K562 (cell line): ENCODE results near the gene TMEM141. TPM values are rescaled to one million over a fixed set of nuclear protein-coding genes. Genes with fewer than 3 reads are reported as not detected.
A peak's percentile ranks its signal among the peaks of the same experiment; 100 is the strongest.
"Not testable (repeated sequence)": the region's sequence is repeated elsewhere in the genome, so short reads cannot be mapped to it uniquely, and the experiment has no call there.

ENCODE experiments used
- ARID1B ChIP-seq: fragments of 450-650 bp; IDR thresholded peaks from 2 replicates; pipeline ENCODE4 v1.6.1; 2016; ENCODE audit warnings: antibody characterized with exemption, mild to moderate bottlenecking, inconsistent platforms
- BRD9 ChIP-seq: fragments of 450-650 bp; IDR thresholded peaks from 2 replicates; pipeline ENCODE4 v1.6.1; 2018; ENCODE audit warnings: low read depth; ENCODE audit not compliant: partially characterized antibody
- CBFA2T2 ChIP-seq: fragments of 450-650 bp; conservative IDR thresholded peaks from 2 replicates; pipeline ENCODE4 v1.6.1; 2017; ENCODE audit warnings: mild to moderate bottlenecking
- CTBP1 ChIP-seq: fragments of 450-650 bp; IDR thresholded peaks from 2 replicates; pipeline ENCODE4 v1.6.1; 2016; ENCODE audit warnings: borderline replicate concordance
- FOXK2 ChIP-seq, 2 experiments: fragments of 450-650 bp; IDR thresholded peaks in 1 of 2; conservative IDR thresholded peaks in 1 of 2; 2 replicates each; pipeline ENCODE4 v1.6.1; 2016; ENCODE audit warnings: low read depth in 2 of 2, mild to moderate bottlenecking in 1 of 2
- FOXP1 ChIP-seq: sonication (generic); formaldehyde crosslinking; IDR thresholded peaks from 2 replicates; pipeline ENCODE4 v1.8.0; 2022; ENCODE audit warnings: mild to moderate bottlenecking, missing genetic modification reagents
- GATA2 ChIP-seq: sonication (generic); formaldehyde crosslinking; IDR thresholded peaks from 2 replicates; pipeline ENCODE4 v1.4.0; 2020; ENCODE audit warnings: mild to moderate bottlenecking, missing genetic modification reagents
- HDAC1 ChIP-seq, 2 experiments: fragments of 450-650 bp; IDR thresholded peaks; 2 replicates each; pipeline ENCODE4 v1.6.1; 2016 to 2017; ENCODE audit warnings: inconsistent platforms in 1 of 2, mild to moderate bottlenecking in 1 of 2, moderate library complexity in 1 of 2
- HDGF ChIP-seq: fragments of 450-650 bp; IDR thresholded peaks from 2 replicates; pipeline ENCODE4 v1.6.1; 2016
- HMBOX1 ChIP-seq: sonication (generic); IDR thresholded peaks from 2 replicates; pipeline ENCODE4 v1.6.1; 2016
- JUN ChIP-seq, 2 experiments: sonication (generic) in 1 of 2; formaldehyde crosslinking in 1 of 2; IDR thresholded peaks; 2 replicates each; pipeline versions ENCODE4 v1.6.1 to v1.8.0; 2012 to 2022; ENCODE audit warnings: borderline replicate concordance in 2 of 2, mild to moderate bottlenecking in 2 of 2, improper control_type of control experiment in 1 of 2, low read depth in 1 of 2, low read length in 1 of 2, missing genetic modification reagents in 1 of 2
- MECOM ChIP-seq: fragments of 250-450 bp; sonication (Bioruptor Pico); IDR thresholded peaks from 2 replicates; pipeline ENCODE4 v1.8.0; 2022; ENCODE audit warnings: inconsistent platforms
- NCOA1 ChIP-seq: fragments of 450-650 bp; IDR thresholded peaks from 2 replicates; pipeline ENCODE4 v1.6.1; 2016; ENCODE audit warnings: low read depth
- PHF8 ChIP-seq: fragments of 200-600 bp; sonication (generic); IDR thresholded peaks from 2 replicates; pipeline ENCODE4 v1.6.1; 2012; ENCODE audit warnings: mixed run types, mild to moderate bottlenecking, inconsistent platforms, low read length, moderate library complexity, borderline replicate concordance
- POLR2AphosphoS5 ChIP-seq: IDR thresholded peaks from 2 replicates; pipeline ENCODE4 v1.6.1; 2011; ENCODE audit warnings: mild to moderate bottlenecking, low read depth, low read length, moderate library complexity; ENCODE audit not compliant: control insufficient read depth, insufficient read depth
- RAD21 ChIP-seq, 2 experiments: fragments of 250-450 bp in 1 of 2; fragments of 450-650 bp in 1 of 2; sonication (Bioruptor Pico) in 1 of 2; formaldehyde crosslinking in 1 of 2; IDR thresholded peaks in 1 of 2; conservative IDR thresholded peaks in 1 of 2; 2 replicates each; pipeline versions ENCODE4 v1.4.0 to v1.8.0; 2020 to 2022; ENCODE audit warnings: mild to moderate bottlenecking in 2 of 2, moderate library complexity in 1 of 2
- RBBP5 ChIP-seq: fragments of 200-600 bp; sonication (generic); IDR thresholded peaks from 2 replicates; pipeline ENCODE4 v1.6.1; 2012; ENCODE audit warnings: borderline replicate concordance, mild to moderate bottlenecking, low read length, control low read depth, inconsistent platforms; ENCODE audit not compliant: insufficient read depth, poor library complexity, severe bottlenecking
- SMAD4 ChIP-seq: fragments of 250-450 bp; sonication (Bioruptor Pico); conservative IDR thresholded peaks from 2 replicates; pipeline ENCODE4 v1.8.0; 2021; ENCODE audit warnings: inconsistent platforms, mild to moderate bottlenecking, moderate library complexity
- TAF1 ChIP-seq: IDR thresholded peaks from 2 replicates; pipeline ENCODE4 v1.6.1; 2011; ENCODE audit warnings: mild to moderate bottlenecking, low read length, moderate library complexity; ENCODE audit not compliant: insufficient read depth, control insufficient read depth, severe bottlenecking; ENCODE audit errors: extremely low read depth
- TAF7 ChIP-seq: fragments of 450-650 bp; IDR thresholded peaks from 2 replicates; pipeline ENCODE4 v1.6.1; 2016; ENCODE audit warnings: missing genetic modification characterization, missing compliant biosample characterization
- TBL1XR1 ChIP-seq, 2 experiments: IDR thresholded peaks; 2 replicates each; pipeline ENCODE4 v1.6.1; 2012; ENCODE audit warnings: improper control_type of control experiment in 2 of 2, low read length in 2 of 2, mild to moderate bottlenecking in 1 of 2
- TFAP4 ChIP-seq: sonication (generic); formaldehyde crosslinking; IDR thresholded peaks from 2 replicates; pipeline ENCODE4 v1.8.0; 2022; ENCODE audit warnings: missing genetic modification reagents, mild to moderate bottlenecking, moderate library complexity, borderline replicate concordance
- ZEB2 ChIP-seq: fragments of 450-650 bp; IDR thresholded peaks from 2 replicates; pipeline ENCODE4 v1.6.1; 2016
- ZFX ChIP-seq: sonication (generic); formaldehyde crosslinking; IDR thresholded peaks from 2 replicates; pipeline ENCODE4 v1.8.0; 2022; ENCODE audit warnings: mild to moderate bottlenecking, missing genetic modification reagents, moderate library complexity
- ZNF263 ChIP-seq: sonication (generic); formaldehyde crosslinking; IDR thresholded peaks from 2 replicates; pipeline ENCODE4 v1.8.0; 2022; ENCODE audit warnings: mild to moderate bottlenecking, missing genetic modification reagents, borderline replicate concordance
- polyA plus RNA-seq, 8 experiments: library from polyadenylated mRNA; depleted of rRNA in 4 of 8; stranded (reverse) in 5 of 8; unstranded in 3 of 8; fragments of >200 nt; fragmentation: Nextera tagmentation in 2 of 8; fragmentation: Illumina TruSeq in 1 of 8; extraction: Ambion mirVana in 2 of 8; extraction: Trizol in 1 of 8; gene quantifications; 2 replicates each; pipeline versions ENCODE4 v1.2.1 to v1.2.3, GENCODE V29; 2011 to 2014; ENCODE audit warnings: inconsistent platforms in 1 of 8, missing spikeins in 1 of 8
- total RNA-seq, 7 experiments: library from RNA; depleted of rRNA in 6 of 7; stranded (reverse); fragments of >200 nt in 6 of 7; fragmentation: Illumina TruSeq in 2 of 7; extraction: Trizol in 2 of 7; gene quantifications; 2 replicates each; pipeline versions ENCODE4 v1.2.1 to v1.2.3, GENCODE V29; 2011 to 2021; ENCODE audit warnings: low replicate concordance in 1 of 7

Gene TMEM141
- total and polyA plus RNA-seq, 9 of the 15 experiments (the other 6 are each of a cell fraction or from before 2014, with no cell fraction given) = 21.5 to 123 (median 74.8) TPM

GRCh38 chr9:136788644-136789522, 2.3 kb upstream of the TMEM141 start (continued):
- TF ChIP-seq MECOM (CRISPR knock-in tag) = peak; percentile 25; the same call in 1 of the 2 replicates
- peak; percentile 71; the same call in 1 of the 2 replicates for TF ChIP-seq ZEB2
- TF ChIP-seq TAF1 = peak; percentile 32
- TF ChIP-seq TBL1XR1 (IDR thresholded peaks at IDR 0.05; ENCODE audit: low read length in 2 of 2) = 0 out of 4 replicates have a peak, but pooled peaks of 1 of the 2 experiments have one; percentile 12
- TF ChIP-seq BRD9 = peak; percentile 48
- TF ChIP-seq POLR2AphosphoS5 = peak; percentile 28; the same call in 1 of the 2 replicates
- 0 out of 2 replicates have a peak, but pooled peaks have one; percentile 39 for TF ChIP-seq HDGF
- TF ChIP-seq HMBOX1 = peak; percentile 34; the same call in 1 of the 2 replicates
- peak; percentile 29; the same call in 1 of the 2 replicates for TF ChIP-seq TFAP4 (CRISPR knock-in tag)
- peak in 1 of 2 experiments; percentile 50; a peak in 1 of 4 replicates for TF ChIP-seq HDAC1 (IDR thresholded peaks at IDR 0.05)
- TF ChIP-seq FOXK2 (conservative IDR thresholded peaks at IDR 0.05 in 1 of 2, IDR thresholded peaks at IDR 0.05 in 1 of 2; ENCODE audit: low read depth in 2 of 2) = peak; percentile 2 to 40; a peak in 1 of 4 replicates
- TF ChIP-seq JUN (IDR thresholded peaks at IDR 0.05; ENCODE audit: borderline replicate concordance, low read depth, low read length) = 0 out of 2 replicates have a peak, but pooled peaks have one; percentile 17
- not testable (repeated sequence) for TF ChIP-seq JUN (CRISPR knock-in tag; IDR thresholded peaks at IDR 0.05; ENCODE audit: borderline replicate concordance)
- TF ChIP-seq FOXP1 (CRISPR knock-in tag) = peak; percentile 39; the same call in 1 of the 2 replicates
- 0 out of 2 replicates have a peak, but pooled peaks have one; percentile 17 for TF ChIP-seq NCOA1
- TF ChIP-seq TAF7 (tag) = peak; percentile 69
- TF ChIP-seq RBBP5 = peak; percentile 56
- peak; percentile 17 for TF ChIP-seq SMAD4 (CRISPR knock-in tag)
- peak; percentile 29; the same call in 1 of the 2 replicates for TF ChIP-seq ZNF263 (CRISPR knock-in tag)
- TF ChIP-seq RAD21 (CRISPR knock-in tag; conservative IDR thresholded peaks at IDR 0.05 in 1 of 2, IDR thresholded peaks at IDR 0.05 in 1 of 2) = 0 out of 4 replicates have a peak, but pooled peaks of 1 of the 2 experiments have one; percentile 18
- TF ChIP-seq ARID1B = peak; percentile 84
- TF ChIP-seq ZFX (CRISPR knock-in tag) = peak; percentile 64
- peak; percentile 64 for TF ChIP-seq GATA2
- peak; percentile 24; the same call in 1 of the 2 replicates for TF ChIP-seq PHF8
- peak; percentile 87 for TF ChIP-seq CBFA2T2
- peak; percentile 63; the same call in 1 of the 2 replicates for TF ChIP-seq CTBP1
